Thyroid gland (tissue), 4 donors: ENCODE results near the gene YIPF3.

Experiments used
- POLR2A ChIP-seq, 2 donors: fragments of 450-650 bp; IDR thresholded peaks; one replicate each; pipeline ENCODE4 v1.6.1; 2017; ENCODE audit warnings: antibody characterized with exemption in 2 of 2, mild to moderate bottlenecking in 2 of 2, moderate library complexity in 1 of 2
- TF ChIP-seq, protein P1 (sequence below), 6 experiments: fragments of 200-600 bp in 3 of 6; fragments of 450-650 bp in 3 of 6; sonication (generic) in 3 of 6; IDR thresholded peaks; one replicate each; pipeline ENCODE4 v1.5.1; 2016 to 2019; ENCODE audit warnings: antibody characterized with exemption in 6 of 6, mild to moderate bottlenecking in 2 of 6, inconsistent platforms in 1 of 6, moderate library complexity in 1 of 6

DNA sequence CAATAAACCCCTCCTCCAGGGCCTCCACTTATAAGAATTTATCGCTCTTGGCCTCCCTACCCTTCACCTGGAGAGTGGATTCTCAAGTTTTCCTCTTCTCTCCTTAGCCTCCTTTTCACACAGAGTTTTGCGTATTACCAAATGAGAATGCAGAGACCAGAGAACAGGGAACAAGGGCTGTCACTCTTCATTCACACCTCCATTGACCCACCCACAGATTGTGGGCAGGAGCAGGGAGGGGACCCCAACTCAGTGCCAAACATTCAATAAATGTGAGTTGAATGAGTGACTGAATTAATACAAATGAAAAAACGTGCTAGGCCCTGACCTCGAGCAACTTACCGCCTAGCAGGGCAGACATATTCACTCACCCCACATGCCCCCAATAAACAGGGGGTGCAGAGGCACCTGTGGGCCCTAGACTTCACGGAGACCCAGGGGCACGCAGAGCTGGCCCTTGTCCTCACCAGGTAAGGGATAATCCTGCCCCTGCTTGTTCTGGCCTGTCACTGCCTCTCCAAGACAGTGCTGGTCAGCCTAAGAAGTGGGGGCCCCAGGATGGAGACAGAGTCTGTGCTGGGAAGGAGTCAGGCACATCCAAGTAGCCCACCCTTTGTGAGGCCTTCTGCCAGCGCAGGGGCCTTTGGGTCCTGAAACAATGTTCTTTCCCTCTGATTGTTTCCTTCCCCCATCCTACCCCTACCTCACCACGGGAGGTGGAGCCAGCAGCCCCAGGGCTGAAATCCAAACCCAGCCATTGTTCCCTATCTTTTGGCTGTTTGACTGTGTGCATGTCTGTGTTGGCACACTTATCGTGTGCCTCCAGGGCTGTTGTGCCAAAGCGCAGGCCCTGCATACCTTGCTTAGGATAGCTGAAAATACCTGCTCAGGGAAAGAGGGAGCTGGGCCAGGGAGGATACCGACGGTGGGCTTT, 47.7 kb downstream of the YIPF3 start:
- TF ChIP-seq, protein P1, sequence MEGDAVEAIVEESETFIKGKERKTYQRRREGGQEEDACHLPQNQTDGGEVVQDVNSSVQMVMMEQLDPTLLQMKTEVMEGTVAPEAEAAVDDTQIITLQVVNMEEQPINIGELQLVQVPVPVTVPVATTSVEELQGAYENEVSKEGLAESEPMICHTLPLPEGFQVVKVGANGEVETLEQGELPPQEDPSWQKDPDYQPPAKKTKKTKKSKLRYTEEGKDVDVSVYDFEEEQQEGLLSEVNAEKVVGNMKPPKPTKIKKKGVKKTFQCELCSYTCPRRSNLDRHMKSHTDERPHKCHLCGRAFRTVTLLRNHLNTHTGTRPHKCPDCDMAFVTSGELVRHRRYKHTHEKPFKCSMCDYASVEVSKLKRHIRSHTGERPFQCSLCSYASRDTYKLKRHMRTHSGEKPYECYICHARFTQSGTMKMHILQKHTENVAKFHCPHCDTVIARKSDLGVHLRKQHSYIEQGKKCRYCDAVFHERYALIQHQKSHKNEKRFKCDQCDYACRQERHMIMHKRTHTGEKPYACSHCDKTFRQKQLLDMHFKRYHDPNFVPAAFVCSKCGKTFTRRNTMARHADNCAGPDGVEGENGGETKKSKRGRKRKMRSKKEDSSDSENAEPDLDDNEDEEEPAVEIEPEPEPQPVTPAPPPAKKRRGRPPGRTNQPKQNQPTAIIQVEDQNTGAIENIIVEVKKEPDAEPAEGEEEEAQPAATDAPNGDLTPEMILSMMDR (IDR thresholded peaks at IDR 0.05), result no peak
- TF ChIP-seq POLR2A (IDR thresholded peaks at IDR 0.05), result no peak
